ENCODE measurements around the gene PKMYT1.

PKMYT1 gene

DNA sequence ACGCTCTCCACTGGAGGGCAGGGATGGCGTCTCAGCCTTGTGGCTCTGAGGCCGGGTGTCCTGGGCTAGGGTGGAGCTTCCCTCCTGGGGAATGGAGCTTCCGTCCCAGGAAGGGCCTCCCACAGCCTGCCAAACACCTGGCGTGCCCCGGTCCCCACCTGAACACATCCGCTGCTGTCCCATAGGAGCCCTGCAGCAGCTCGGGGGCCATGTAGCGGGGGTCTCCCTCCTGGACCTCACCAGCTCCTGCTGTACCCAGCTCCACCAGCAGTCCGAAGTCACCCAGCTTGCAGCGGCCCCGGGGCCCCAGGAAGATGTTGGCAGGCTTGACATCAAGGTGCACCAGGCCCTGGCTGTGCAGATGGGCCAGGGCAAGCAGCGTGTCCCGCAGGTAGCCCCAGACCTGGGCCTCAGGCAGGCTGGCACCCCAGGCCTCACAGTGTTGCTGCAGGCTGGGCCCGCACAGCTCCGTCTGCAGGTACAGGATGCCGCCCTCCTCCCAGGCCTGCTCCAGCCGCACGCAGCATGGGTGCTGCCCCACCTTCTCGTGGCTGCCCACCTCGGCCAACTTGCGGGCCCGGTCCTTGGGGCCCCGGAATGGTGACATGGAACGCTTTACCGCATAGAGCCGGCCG, 5.0 kb downstream of the PKMYT1 start:
- no peaks in the 10 kb centered on the region for H3K27me3 Mint-ChIP-seq
- no peak overlapping the region for H3K27ac Mint-ChIP-seq
- no peaks in the 10 kb centered on the region for H3K9me3 Mint-ChIP-seq
- H3K4me3 Mint-ChIP-seq, result no peak overlapping the region
- peaks cover 39% of the 10 kb centered on the region for H3K36me3 Mint-ChIP-seq (ENCODE audit: low read depth)
- H3K4me1 Mint-ChIP-seq (ENCODE audit: low read depth), result peaks cover 15% of the 10 kb centered on the region

DNA sequence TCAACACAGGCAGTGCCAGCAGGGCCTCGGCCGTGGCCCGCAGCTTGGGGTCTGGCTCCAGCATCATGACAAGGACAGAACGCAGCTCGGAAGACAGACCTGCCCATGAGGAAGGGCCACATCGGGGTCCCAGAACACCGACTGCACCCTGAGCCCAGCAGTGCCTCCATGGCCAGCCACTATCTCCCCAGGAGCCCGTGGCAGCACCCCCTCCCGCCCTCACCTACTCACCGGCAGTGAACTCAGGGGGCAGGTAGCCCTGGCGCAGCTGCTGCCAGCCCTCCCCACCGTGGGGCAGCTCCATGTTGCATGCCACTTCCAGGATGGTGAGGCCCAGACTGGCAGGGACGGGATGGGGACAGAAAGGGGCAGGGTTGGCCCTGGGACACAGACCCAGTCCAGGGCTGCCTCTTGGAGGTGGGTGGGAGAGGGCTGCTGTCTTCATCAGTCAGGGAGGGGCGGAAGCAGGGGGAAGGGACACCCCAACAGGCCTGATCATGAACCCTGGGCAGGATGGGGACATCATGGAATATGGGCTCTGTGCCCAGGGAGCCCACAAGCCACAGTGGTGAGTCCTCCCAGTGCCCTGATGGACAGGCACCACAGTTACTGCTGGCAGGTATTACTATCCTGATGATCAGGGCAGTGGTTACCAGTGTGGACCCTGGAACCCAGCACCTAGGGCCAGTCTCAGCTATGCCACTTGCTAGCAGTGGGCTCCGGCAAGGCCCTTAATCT, 5.8 kb downstream of the PKMYT1 start:
- H3K4me3 Mint-ChIP-seq, result no peak overlapping the region
- no peaks in the 10 kb centered on the region for H3K9me3 Mint-ChIP-seq
- no peak overlapping the region for H3K27ac Mint-ChIP-seq
- peaks cover 39% of the 10 kb centered on the region for H3K36me3 Mint-ChIP-seq (ENCODE audit: low read depth)
- peaks cover 15% of the 10 kb centered on the region for H3K4me1 Mint-ChIP-seq (ENCODE audit: low read depth)
- no peaks in the 10 kb centered on the region for H3K27me3 Mint-ChIP-seq

DNA sequence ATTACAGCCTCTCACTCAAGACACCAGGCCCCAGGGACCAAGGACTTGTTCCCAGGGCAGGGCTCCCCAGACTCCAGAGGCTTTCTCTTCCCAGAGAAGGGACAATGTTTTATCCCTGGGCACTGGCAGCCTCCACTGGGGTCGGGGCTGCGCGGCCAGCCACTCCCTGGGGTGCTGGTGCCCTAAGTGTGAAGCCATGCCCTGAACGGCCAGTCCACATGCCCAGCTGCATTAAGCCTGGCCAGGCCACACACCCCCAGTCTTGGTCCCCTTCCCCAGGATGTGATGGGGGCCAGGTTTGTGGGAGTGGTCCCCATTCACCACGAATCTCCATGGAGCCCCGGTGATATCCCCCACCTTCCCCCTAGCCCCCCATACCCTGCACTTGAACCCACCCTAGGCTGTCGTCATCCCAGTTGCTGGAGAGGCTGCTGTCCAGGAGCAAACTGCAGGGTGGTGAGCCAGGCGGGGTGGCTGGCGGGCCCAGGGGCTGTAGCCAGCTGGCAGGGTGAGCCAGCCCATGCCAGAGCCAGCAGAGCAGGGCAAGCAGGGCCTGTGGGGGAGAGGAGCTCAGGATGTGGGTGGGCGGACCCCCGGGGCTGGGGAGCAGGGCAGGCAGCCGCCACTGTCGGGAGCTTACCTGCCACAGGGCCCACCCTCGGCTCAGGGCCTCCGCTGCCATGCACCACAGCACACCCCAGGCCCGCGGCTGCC, 6.5 kb downstream of the PKMYT1 start:
- H3K4me1 Mint-ChIP-seq (ENCODE audit: low read depth), result peaks cover 13% of the 10 kb centered on the region
- H3K4me3 Mint-ChIP-seq, result no peak overlapping the region
- no peaks in the 10 kb centered on the region for H3K9me3 Mint-ChIP-seq
- no peak overlapping the region for H3K27ac Mint-ChIP-seq
- peaks cover 36% of the 10 kb centered on the region for H3K36me3 Mint-ChIP-seq (ENCODE audit: low read depth)
- no peaks in the 10 kb centered on the region for H3K27me3 Mint-ChIP-seq

DNA sequence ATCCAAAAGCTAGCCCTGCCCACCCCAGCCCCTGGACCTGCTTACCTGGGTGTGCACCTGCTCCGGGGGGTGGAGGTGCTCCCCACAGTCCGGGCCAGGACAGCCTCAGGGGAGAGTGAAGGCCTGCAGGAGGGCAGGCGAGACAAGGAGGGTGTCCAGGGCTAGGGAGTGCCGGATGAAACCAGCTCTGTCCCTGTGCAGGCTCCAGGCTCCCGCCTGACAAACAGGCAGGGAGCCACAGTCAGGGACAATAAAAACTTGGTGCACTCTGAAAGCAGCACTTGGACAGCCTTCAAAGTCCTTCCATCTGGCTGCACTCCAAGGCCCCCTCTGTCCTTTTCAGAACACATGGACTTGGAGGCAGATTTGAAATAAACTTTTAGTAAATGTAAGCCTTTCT, 7.2 kb downstream of the PKMYT1 start:
- Mint-ChIP-seq H3K27ac (no peak overlapping the region), H3K4me3 (no peak overlapping the region), H3K36me3 (ENCODE audit: low read depth) (peaks cover 32% of the 10 kb centered on the region), H3K27me3 (peaks cover 4% of the 10 kb centered on the region), H3K9me3 (no peaks in the 10 kb centered on the region), H3K4me1 (ENCODE audit: low read depth) (peaks cover 17% of the 10 kb centered on the region)

DNA sequence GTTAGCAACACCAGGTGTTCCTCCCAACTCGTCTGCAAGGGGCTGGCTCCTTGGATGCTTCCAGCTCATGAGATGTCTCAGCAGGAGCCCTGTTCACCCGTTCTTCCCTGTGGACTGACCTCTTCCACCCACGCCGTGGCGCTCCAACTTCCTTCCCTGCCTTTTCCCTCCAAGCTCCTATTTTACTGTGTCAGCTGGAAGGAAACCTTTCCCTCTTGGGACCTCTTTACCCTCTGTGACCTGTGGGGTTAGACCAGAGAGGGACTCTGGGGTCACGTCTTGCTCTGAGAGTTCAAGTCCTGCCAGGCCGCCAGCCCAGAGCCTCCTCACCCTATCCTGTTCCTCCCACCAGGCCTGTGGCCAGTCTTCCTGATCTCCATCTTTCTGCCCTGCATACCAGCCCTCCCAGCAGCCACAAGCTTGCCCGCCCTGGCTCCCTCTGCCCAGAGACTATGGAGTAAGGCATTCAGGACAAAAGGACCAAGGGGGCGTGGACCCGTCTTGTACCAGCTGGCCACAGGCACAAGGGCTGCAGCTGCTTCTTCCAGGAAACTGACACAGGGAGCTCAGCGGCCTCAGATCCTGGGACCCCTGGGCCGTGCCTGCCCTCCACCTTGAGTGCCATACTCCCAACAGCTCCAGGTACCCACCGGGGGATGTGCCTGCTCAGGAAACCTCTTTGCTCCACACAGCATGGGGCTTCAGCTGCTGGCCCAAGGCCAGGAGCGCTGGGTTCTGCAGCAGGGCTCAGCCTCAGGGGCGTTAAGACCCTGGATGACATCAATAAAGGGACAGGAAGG, 8.1 kb downstream of the PKMYT1 start:
- Mint-ChIP-seq H3K4me3 (no peak overlapping the region), H3K27ac (peak overlapping the region; percentile 5), H3K9me3 (no peaks in the 10 kb centered on the region)

DNA sequence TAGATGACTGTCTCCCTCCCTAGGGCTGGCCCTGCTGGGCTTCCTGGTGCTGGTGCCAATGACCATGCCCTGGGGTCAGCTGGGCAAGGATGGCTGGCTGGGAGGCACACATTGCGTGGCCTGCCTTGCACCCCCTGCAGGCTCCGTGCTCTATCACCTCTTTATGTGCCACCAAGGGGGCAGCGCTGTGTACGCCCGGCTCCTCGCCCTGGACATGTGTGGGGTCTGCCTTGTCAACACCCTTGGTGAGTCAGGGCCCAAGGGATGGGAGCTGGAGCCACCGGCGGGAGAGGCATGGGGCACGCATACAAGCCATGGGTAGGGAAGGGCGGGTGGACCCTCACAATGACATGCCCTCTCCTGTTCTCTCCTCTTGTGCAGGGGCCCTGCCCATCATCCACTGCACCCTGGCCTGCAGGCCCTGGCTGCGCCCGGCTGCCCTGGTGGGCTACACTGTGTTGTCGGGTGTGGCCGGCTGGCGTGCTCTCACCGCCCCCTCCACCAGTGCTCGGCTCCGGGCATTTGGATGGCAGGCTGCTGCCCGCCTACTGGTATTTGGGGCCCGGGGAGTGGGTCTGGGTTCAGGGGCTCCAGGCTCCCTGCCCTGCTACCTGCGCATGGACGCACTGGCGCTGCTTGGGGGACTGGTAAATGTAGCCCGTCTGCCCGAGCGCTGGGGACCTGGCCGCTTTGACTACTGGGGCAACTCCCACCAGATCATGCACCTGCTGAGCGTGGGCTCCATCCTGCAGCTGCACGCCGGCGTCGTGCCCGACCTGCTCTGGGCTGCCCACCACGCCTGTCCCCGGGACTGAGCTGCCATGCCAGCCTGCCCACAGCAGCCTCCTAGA, 8.9 kb downstream of the PKMYT1 start:
- peaks cover 16% of the 10 kb centered on the region for H3K4me1 Mint-ChIP-seq (ENCODE audit: low read depth)
- H3K27ac Mint-ChIP-seq, result no peak overlapping the region
- no peaks in the 10 kb centered on the region for H3K9me3 Mint-ChIP-seq
- peaks cover 20% of the 10 kb centered on the region for H3K36me3 Mint-ChIP-seq (ENCODE audit: low read depth)
- H3K4me3 Mint-ChIP-seq, result peak overlapping the region; percentile 81
- peaks cover 7% of the 10 kb centered on the region for H3K27me3 Mint-ChIP-seq

More for the DNA sequence above, 8.1 kb downstream of the PKMYT1 start:
- Mint-ChIP-seq H3K27me3 (peaks cover 7% of the 10 kb centered on the region), H3K4me1 (ENCODE audit: low read depth) (peaks cover 16% of the 10 kb centered on the region), H3K36me3 (ENCODE audit: low read depth) (peaks cover 25% of the 10 kb centered on the region)

DNA sequence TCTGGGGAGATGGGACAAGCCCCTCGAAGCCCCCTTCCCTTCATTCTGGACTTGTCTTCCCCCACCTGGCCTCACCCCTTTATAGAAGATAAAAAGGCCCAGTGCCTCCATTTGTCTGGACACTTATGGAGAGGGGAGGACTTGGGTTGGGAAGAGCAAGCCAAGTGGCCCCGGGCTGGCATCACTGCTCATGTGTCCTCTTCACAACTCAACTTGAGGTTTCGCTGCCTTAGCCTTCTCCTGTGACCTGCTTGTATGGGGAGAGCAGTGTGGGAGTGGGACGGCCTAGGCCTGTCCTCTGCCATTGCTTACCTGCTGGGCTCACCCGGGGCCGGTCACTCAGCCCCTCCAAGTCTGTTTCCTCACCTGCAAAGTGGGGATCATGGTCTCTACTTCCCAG, 9.7 kb downstream of the PKMYT1 start:
- H3K36me3 Mint-ChIP-seq (ENCODE audit: low read depth), result peaks cover 15% of the 10 kb centered on the region
- H3K27ac Mint-ChIP-seq, result no peak overlapping the region
- H3K4me1 Mint-ChIP-seq (ENCODE audit: low read depth), result peaks cover 20% of the 10 kb centered on the region
- H3K27me3 Mint-ChIP-seq, result peaks cover 10% of the 10 kb centered on the region
- no peaks in the 10 kb centered on the region for H3K9me3 Mint-ChIP-seq
- H3K4me3 Mint-ChIP-seq, result peak overlapping the region; percentile 81

DNA sequence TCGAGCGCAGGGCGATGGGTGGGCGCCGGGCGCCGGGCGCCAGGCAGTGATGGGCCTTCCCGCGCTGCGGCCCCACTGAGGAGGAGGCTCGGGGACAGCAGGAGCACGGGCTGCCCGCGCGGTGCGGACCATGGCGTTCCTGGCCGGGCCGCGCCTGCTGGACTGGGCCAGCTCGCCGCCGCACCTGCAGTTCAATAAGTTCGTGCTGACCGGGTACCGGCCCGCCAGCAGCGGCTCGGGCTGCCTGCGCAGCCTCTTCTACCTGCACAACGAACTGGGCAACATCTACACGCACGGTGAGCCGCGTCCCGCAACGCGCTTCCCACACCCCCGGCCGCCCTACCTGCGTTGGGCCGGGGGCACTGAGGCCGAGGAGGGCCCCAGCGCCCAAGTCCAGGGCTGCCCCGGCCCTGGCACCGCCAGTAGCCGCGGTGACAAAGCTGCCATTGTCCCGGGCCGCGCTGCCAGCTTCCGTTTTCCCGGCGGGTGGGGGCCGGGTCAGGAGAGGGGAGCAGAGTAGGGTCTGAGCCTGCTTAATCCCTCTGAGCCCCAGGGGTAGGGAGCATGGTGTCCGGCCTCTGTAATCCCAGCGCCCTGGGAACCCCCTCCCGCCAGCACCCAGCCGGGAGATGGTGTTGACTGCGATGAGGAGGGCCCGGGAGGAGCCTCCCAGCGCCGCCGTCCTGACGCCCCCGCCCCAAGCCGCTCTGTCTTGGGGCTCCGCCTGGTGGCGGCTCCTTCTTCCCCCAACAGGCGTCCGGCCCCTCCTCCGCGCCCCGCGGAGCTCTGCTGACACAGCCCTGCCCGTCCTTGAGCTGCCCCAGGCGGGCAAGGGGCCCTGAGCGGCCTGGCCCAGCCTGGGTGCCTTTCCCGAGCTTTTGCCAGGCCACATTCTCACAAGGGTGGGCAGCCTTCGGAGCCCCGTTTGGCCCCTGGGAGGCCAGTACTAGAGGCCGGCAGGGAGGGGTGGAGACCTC, 10.4 kb downstream of the PKMYT1 start:
- peaks cover 10% of the 10 kb centered on the region for H3K27me3 Mint-ChIP-seq
- H3K36me3 Mint-ChIP-seq (ENCODE audit: low read depth), result peaks cover 15% of the 10 kb centered on the region

DNA sequence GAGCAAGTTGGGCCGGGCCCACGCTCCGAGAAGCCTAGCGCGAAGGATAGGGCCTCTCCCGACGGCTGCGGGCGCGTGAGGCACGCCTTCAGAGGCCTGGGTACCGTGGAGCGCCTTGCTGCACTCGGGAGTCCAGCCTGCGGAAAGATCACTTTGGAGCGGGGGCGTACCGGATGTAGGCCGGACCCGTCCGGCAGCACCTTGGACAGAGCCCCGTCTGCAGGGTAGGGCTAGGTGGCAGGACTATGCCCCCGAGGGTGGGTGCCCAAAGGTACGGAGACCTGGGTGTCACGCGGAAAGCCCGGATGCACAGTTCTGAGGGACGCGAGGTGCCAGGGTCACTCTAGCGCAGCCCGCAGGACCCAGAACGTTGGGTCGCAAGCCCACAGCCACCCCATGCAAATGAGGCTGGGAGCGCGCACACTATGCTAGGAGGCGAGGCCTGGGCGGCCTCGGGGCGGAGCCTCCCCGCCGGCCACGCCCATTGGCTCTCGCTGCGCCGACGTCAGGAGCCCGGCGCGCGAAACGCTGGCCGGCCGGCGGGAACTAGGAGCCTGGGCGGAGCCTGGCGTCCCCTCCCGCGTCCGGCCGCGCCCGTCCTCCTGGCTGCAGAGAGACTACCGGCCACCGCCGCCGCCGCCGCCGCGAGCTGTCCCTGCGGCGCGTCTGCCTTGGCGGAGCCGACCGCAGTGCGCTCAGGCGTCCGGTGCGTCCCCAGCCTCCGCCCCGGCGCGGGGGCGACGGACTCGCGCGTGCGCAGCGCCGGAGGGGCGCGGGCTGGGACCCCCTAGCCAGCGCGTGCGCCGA, 11.3 kb downstream of the PKMYT1 start, which contains the start of gene PAQR4:
Gene PAQR4 (plus strand): TSS at position 611 of the 807 bp plus-strand sequence. CDS start 327 bp downstream, outside the sequence.
- Mint-ChIP-seq H3K27ac (peak within 1 kb of the TSS; percentile 65), H3K9me3 (no peaks in the 10 kb centered on the region), H3K4me1 (ENCODE audit: low read depth) (peaks cover 32% of the 10 kb centered on the region), H3K27me3 (peaks cover 14% of the 10 kb centered on the region), H3K36me3 (ENCODE audit: low read depth) (peaks cover 15% of the 10 kb centered on the region), H3K4me3 (peak within 1 kb of the TSS; percentile 81)

More for the DNA sequence above, 10.4 kb downstream of the PKMYT1 start:
- Mint-ChIP-seq H3K9me3 (no peaks in the 10 kb centered on the region), H3K27ac (peak overlapping the region; percentile 65), H3K4me1 (ENCODE audit: low read depth) (peaks cover 26% of the 10 kb centered on the region), H3K4me3 (peak overlapping the region; percentile 81)

DNA sequence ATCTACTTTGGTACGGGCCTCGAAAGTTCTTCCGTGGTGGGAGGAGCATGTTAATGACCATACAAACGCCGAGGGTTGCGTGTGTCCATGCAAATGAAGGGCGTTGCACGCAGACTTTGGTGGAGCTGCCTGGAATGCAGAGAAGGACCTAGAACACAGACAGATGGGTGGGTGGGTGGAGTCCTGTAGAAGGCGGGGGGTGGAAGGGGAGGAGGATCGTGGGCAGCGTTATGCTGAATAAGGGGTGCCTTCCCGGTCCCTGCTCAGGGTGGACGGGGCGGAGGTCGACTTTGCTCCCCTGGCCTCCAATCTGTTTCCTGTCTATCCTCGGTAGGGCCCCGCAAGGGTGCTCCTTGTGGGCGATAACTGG, 11.9 kb downstream of the PKMYT1 start:
- Mint-ChIP-seq H3K9me3 (no peaks in the 10 kb centered on the region), H3K27ac (no peak overlapping the region), H3K4me1 (ENCODE audit: low read depth) (peaks cover 37% of the 10 kb centered on the region), H3K4me3 (peak overlapping the region; percentile 74), H3K27me3 (peaks cover 14% of the 10 kb centered on the region), H3K36me3 (ENCODE audit: low read depth) (peaks cover 15% of the 10 kb centered on the region)

DNA sequence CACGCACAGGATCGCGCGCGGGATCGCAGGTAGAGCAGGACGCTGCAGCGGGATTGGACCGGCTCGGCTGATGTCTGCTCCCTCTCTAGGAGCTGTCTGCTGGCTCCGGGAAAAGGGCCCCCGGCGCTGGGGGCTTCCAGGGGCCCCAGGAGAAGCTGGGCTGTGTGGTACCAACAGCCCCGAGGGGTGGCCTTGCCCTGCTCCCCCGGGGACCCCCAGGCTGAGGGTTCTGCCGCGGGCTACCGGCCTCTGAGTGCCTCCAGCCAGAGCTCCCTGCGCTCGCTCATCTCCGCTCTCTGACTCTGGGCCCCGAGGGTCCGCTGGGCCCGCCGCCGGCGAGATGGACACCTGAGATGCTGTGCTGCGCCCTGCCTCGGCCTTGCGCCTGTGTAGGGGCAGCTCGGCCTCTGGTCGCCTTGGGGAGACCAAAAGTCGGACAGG, 12.5 kb downstream of the PKMYT1 start:
- Mint-ChIP-seq H3K27ac (no peak overlapping the region), H3K9me3 (no peaks in the 10 kb centered on the region), H3K4me3 (peak overlapping the region; percentile 74), H3K4me1 (ENCODE audit: low read depth) (peaks cover 37% of the 10 kb centered on the region), H3K27me3 (peaks cover 14% of the 10 kb centered on the region), H3K36me3 (ENCODE audit: low read depth) (peaks cover 15% of the 10 kb centered on the region)

DNA sequence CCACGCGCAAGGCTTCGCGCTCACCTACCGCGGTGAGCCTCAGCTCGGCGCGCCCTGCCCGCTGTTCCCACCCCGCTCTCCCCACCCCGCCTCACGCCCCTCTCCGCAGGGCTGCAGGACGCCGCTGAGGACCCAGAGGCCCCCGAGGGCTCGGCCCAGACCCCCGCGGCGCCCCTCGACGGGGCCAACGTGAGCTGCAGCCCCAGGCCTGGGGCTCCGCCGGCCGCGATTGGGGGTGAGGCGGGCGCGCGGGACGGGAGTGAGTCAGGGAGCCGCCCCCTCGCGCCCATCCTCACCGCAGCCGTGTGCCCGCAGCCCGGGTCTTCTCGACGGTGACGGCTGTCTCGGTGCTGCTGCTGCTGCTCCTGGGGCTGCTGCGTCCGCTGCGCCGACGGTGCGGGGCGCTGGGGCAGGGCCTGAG, 13.0 kb downstream of the PKMYT1 start:
- H3K4me1 Mint-ChIP-seq (ENCODE audit: low read depth), result peaks cover 37% of the 10 kb centered on the region
- H3K9me3 Mint-ChIP-seq, result no peaks in the 10 kb centered on the region
- H3K27ac Mint-ChIP-seq, result no peak overlapping the region
- no peak overlapping the region for H3K4me3 Mint-ChIP-seq
- H3K27me3 Mint-ChIP-seq, result peaks cover 14% of the 10 kb centered on the region
- H3K36me3 Mint-ChIP-seq (ENCODE audit: low read depth), result peaks cover 9% of the 10 kb centered on the region
